ENCODE measurements around the gene RAC3. TPM values are rescaled to one million over a fixed set of nuclear protein-coding genes. Genes with fewer than 3 reads are reported as not detected.

RAC3 gene
- total RNA-seq, 4 donors from 2014 or later = 0.42 to 2.0 TPM; not detected in 2

DNA sequence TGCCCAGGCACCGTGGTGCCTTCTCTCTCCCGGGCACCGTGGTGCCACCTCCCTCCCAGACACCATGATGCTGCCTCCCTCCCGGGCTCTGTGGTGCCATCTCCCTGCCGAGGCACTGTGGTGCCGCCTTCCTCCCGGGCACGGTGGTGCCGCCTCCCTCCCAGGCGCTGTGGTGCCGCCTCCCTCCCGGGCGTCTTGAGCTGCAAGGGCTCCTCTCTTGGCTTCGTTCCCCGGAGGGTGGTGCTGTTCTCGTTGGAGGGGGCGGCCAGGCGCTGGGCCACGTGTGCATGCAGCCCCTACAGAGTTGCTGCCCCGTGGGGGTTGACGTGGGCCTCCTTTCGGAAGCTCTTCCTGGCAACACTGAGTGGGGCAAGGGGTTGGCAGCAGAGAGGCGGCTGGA is 17.0 kb upstream of the RAC3 start:
- in situ Hi-C loops (cut with MboI; ENCODE audit: low sequenced_read_pairs in 4 of 4) (no loop called here), intact Hi-C loops (cut with DNase I; ENCODE audit: low total_unique reads) (no loop called here)
- TF ChIP-seq, protein P1, sequence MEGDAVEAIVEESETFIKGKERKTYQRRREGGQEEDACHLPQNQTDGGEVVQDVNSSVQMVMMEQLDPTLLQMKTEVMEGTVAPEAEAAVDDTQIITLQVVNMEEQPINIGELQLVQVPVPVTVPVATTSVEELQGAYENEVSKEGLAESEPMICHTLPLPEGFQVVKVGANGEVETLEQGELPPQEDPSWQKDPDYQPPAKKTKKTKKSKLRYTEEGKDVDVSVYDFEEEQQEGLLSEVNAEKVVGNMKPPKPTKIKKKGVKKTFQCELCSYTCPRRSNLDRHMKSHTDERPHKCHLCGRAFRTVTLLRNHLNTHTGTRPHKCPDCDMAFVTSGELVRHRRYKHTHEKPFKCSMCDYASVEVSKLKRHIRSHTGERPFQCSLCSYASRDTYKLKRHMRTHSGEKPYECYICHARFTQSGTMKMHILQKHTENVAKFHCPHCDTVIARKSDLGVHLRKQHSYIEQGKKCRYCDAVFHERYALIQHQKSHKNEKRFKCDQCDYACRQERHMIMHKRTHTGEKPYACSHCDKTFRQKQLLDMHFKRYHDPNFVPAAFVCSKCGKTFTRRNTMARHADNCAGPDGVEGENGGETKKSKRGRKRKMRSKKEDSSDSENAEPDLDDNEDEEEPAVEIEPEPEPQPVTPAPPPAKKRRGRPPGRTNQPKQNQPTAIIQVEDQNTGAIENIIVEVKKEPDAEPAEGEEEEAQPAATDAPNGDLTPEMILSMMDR (IDR thresholded peaks at IDR 0.05 in 4 of 5, conservative IDR thresholded peaks at IDR 0.05 in 1 of 5) = no peak
- TF ChIP-seq POLR2A (IDR thresholded peaks at IDR 0.05) = no peak
- Histone ChIP-seq H3K9me3 (no peaks in the 10 kb centered on the region), H3K27ac (no peak overlapping the region), H3K4me3 (no peak overlapping the region), H3K27me3 (no peaks in the 10 kb centered on the region), H3K4me1 (peaks cover 6 to 23% of the 10 kb centered on the region in 2 donors), H3K36me3 (peaks cover 0 to 3% of the 10 kb centered on the region in 2 donors)
- DNase-seq (no peak), ATAC-seq (no peak)

DNA sequence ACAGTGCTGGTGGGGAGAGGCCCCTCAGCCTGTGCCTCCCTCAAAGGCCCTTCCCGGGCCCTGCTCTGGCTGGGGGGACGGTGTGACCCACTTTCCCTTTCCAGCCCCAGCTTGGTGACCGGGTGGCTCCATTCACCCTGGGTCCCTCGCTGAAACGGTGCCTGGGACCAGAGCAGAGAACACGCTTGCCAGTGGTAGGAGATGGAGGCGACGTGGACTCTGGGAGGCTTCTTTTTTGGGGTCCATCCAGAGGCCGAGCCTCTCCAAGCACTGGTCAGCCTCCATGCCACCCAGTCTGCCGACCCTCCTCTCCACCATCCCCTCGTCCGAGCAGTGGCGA is 16.5 kb upstream of the RAC3 start:
- ATAC-seq = no peak
- Histone ChIP-seq H3K36me3 (peaks cover 0 to 3% of the 10 kb centered on the region in 2 donors), H3K4me3 (no peak overlapping the region), H3K4me1 (peaks cover 6 to 28% of the 10 kb centered on the region in 2 donors), H3K27ac (no peak overlapping the region), H3K9me3 (no peaks in the 10 kb centered on the region), H3K27me3 (no peaks in the 10 kb centered on the region)
- intact Hi-C loops (cut with DNase I; ENCODE audit: low total_unique reads) = no loop called here
- in situ Hi-C loops (cut with MboI; ENCODE audit: low sequenced_read_pairs in 4 of 4) = no loop called here
- no peak for TF ChIP-seq POLR2A (IDR thresholded peaks at IDR 0.05)
- TF ChIP-seq, protein P1 (IDR thresholded peaks at IDR 0.05 in 4 of 5, conservative IDR thresholded peaks at IDR 0.05 in 1 of 5) = no peak
- no peak for DNase-seq

DNA sequence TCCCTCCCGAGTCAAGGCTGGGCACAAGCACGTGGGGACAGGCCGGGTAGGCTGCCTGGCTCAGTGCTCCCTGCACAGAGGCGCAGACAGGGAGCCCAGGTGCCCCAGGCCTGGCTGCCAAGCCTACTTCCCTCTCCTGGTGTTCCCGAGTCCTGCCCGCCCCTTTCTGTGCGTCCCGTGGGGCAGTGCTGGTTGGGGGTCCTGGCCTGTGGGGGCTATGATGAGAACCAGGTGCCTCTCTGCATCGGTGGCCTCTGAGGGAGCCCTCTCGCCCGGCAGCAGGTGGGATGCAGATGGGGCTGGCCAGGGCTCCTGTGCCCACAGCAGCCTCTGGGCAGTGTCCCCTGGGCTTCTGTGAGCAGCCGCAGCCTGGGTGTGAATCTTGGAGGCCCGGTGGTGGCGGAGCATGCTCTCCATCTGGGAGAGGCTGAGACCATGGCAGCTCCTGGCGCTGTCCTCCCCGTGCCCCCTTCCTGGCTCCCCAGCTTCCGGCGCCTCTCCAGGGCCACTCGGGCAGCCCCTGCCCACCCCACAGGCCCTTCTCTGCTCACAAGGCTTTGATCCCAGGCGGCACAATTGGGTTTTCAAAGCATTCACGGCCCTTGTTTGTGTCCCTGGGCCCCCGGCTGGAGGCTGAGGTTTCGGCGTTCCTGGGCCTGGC is 16.0 kb upstream of the RAC3 start:
- TF ChIP-seq, protein P1 (IDR thresholded peaks at IDR 0.05 in 4 of 5, conservative IDR thresholded peaks at IDR 0.05 in 1 of 5) = no peak
- TF ChIP-seq POLR2A (IDR thresholded peaks at IDR 0.05) = no peak
- intact Hi-C loops (cut with DNase I; ENCODE audit: low total_unique reads) (no loop called here), in situ Hi-C loops (cut with MboI; ENCODE audit: low sequenced_read_pairs in 4 of 4) (no loop called here)
- H3K27me3 ChIP-seq = no peaks in the 10 kb centered on the region
- H3K9me3 ChIP-seq = no peaks in the 10 kb centered on the region
- peaks cover 6 to 33% of the 10 kb centered on the region in 2 donors for H3K4me1 ChIP-seq
- no peak overlapping the region for H3K4me3 ChIP-seq
- no peak overlapping the region for H3K27ac ChIP-seq
- no peak for DNase-seq
- H3K36me3 ChIP-seq = peaks cover 0 to 3% of the 10 kb centered on the region in 2 donors
- no peak for ATAC-seq

DNA sequence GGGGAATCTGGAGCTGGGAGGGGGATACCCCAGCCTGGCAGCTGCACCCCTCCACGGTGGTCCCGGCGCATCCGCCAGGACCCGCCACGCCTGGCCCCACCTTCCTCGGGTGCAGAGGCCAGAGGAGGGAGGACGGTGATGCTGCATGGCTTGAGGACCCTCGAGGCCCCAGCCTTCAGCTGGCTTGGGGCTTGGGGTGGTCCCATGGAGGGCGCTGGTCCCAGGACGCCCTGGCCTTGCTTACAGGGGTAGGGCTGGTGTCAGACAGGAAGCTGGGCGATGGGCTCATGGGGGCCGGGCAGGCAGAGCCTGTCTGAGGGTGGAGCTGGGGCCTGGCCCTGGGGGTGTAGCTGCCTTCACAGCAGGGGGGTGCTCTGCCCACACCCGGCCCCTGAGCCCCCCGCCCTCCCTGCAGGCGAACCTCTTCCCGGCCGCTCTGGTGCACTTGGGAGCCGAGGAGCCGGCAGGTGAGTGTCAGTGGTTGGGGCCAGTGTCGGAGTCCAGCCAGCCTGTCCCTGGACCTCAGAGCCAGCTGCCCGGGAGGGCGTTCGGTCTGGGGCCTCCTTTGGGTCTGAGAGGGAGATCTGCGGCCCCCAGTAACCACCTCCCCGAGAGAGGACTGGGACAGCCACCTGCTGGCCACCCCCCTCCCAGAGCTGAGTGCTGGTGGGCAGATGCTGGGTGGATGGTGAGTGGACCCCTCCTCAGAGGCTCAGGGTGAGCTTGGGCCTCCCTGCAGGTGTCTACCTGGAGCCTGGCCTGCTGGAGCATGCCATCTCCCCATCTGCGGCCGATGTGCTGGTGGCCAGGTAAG is 15.2 kb upstream of the RAC3 start:
- no peak for ATAC-seq
- Histone ChIP-seq H3K4me3 (no peak overlapping the region), H3K27me3 (no peaks in the 10 kb centered on the region), H3K4me1 (peaks cover 7 to 40% of the 10 kb centered on the region in 2 donors), H3K36me3 (peaks cover 0 to 3% of the 10 kb centered on the region in 2 donors), H3K27ac (no peak overlapping the region), H3K9me3 (no peaks in the 10 kb centered on the region)
- TF ChIP-seq, protein P1 (IDR thresholded peaks at IDR 0.05 in 4 of 5, conservative IDR thresholded peaks at IDR 0.05 in 1 of 5) = no peak
- TF ChIP-seq POLR2A (IDR thresholded peaks at IDR 0.05) = no peak
- intact Hi-C loops (cut with DNase I; ENCODE audit: low total_unique reads) = no loop called here
- no peak for DNase-seq
- in situ Hi-C loops (cut with MboI; ENCODE audit: low sequenced_read_pairs in 4 of 4) = no loop called here

All from gastrocnemius medialis (tissue), 4 donors.